Sigmoid colon (tissue), 4 donors: ENCODE data around the gene SRSF7.

ENCODE experiments used
- POLR2A ChIP-seq, 2 donors: fragments of 450-650 bp; IDR thresholded peaks; one replicate each; pipeline ENCODE4 v1.6.1; 2016; ENCODE audit warnings: antibody characterized with exemption in 2 of 2, mild to moderate bottlenecking in 2 of 2, moderate library complexity in 2 of 2
- POLR2AphosphoS5 ChIP-seq, 4 donors: sonication (generic); formaldehyde crosslinking; IDR thresholded peaks; one replicate each; pipeline ENCODE4 v1.6.1; 2017; ENCODE audit warnings: antibody characterized with exemption in 4 of 4
- TF ChIP-seq, protein P1 (sequence below), 4 experiments: fragments of 450-650 bp in 3 of 4; fragments of 200-600 bp in 1 of 4; IDR thresholded peaks; one replicate each; pipeline ENCODE4 v1.5.1; 2016 to 2019; ENCODE audit warnings: antibody characterized with exemption in 4 of 4, mild to moderate bottlenecking in 3 of 4, moderate library complexity in 2 of 4

DNA sequence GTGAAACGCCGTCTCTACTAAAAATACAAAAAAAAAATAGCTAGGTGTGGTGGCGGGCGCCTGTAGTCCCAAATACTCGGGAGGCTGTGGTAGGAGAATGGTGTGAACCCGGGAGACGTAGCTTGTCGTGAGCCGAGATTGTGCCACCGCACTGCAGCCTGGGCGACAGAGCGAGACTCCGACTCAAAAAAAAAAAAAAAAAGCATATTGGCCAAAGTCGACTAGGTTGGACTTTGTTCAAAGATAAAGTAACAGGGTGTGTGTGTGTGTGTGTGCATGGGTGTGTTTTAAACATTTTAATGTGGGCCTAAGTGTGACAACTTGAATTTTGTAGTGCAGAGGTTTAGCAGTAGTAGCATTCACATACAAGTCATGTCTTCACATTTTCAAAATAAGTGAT, 38.5 kb upstream of the SRSF7 start:
- TF ChIP-seq POLR2AphosphoS5 (IDR thresholded peaks at IDR 0.05) (no peak), POLR2A (IDR thresholded peaks at IDR 0.05) (no peak)
- TF ChIP-seq, protein P1, sequence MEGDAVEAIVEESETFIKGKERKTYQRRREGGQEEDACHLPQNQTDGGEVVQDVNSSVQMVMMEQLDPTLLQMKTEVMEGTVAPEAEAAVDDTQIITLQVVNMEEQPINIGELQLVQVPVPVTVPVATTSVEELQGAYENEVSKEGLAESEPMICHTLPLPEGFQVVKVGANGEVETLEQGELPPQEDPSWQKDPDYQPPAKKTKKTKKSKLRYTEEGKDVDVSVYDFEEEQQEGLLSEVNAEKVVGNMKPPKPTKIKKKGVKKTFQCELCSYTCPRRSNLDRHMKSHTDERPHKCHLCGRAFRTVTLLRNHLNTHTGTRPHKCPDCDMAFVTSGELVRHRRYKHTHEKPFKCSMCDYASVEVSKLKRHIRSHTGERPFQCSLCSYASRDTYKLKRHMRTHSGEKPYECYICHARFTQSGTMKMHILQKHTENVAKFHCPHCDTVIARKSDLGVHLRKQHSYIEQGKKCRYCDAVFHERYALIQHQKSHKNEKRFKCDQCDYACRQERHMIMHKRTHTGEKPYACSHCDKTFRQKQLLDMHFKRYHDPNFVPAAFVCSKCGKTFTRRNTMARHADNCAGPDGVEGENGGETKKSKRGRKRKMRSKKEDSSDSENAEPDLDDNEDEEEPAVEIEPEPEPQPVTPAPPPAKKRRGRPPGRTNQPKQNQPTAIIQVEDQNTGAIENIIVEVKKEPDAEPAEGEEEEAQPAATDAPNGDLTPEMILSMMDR (IDR thresholded peaks at IDR 0.05), result no peak
